GM12872 (cell line): ENCODE results near the gene ADGRL4.

Experiments
- CTCF ChIP-seq: IDR thresholded peaks from 3 replicates; pipeline ENCODE4 v1.5.1; 2011; ENCODE audit warnings: low read depth, mild to moderate bottlenecking, low read length, moderate library complexity; ENCODE audit not compliant: insufficient read depth

The ADGRL4 gene

GRCh38 chr1:79006564-79006963, at the start of gene ADGRL4:
Gene ADGRL4 (minus strand): TSS chr1:79006730. CDS start chr1:79006654, 76 bp downstream.
- TF ChIP-seq CTCF, result no peak

- TF ChIP-seq CTCF, result no peak
Measured at GRCh38 chr1:79055856-79056255, 49.3 kb upstream of the ADGRL4 start.

- TF ChIP-seq CTCF, result no peak
Measured at GRCh38 chr1:79052829-79053449, 46.4 kb upstream of the ADGRL4 start.

GRCh38 chr1:79044974-79045650, 38.6 kb upstream of the ADGRL4 start:
- TF ChIP-seq CTCF, result no peak

- TF ChIP-seq CTCF, result no peak
Measured at GRCh38 chr1:79043506-79043905, 37.0 kb upstream of the ADGRL4 start.

- no peak for TF ChIP-seq CTCF
Measured at GRCh38 chr1:79042539-79042938, 36.0 kb upstream of the ADGRL4 start.

GRCh38 chr1:79042117-79042516, 35.6 kb upstream of the ADGRL4 start:
- TF ChIP-seq CTCF, result no peak
